GM19035 (cell line): Measurements from ENCODE around the gene CHRNA5.

Experiments
- ATAC-seq: cut with Tn5 transposase; IDR thresholded peaks from one replicate; pipeline ENCODE4 v1.9.1; 2021; ENCODE audit not compliant: unreplicated experiment

The CHRNA5 gene

DNA sequence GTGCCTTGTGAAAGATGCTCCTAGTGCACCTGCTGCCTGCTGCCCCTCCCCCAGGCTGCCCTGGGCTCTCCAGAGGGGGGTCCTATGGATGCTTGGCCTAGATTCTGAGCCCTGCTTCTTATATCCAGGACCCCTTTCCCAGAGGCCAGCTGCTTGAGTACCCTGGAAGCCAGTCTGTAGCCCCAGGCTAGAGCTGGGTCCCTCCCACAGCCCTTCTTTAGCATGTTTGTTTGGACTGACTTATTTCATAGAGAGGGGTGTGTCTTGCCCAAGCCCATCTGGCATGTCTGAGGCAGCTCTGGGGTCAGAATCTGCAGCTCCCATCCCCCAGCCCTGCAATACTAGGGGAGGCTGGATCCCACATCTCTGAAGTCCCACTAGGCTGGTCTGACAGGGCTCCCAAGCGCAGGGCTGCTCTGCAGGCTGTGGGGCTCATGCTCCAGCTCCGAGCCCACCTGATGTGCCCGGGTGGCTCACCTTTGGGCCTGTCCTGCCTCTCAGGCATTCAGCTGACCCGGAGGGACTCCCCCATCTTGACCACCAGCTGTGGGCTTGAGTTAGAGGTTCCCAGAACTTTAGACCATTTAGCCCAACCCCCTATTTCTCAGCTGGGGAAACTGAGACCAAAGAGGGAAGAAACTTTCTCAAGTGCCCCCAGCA is 72.6 kb downstream of the CHRNA5 start:
- ATAC-seq, result no peak

- ATAC-seq, result no peak
Measured at GRCh38 chr15:78638658-78639314, 73.5 kb downstream of the CHRNA5 start.

DNA sequence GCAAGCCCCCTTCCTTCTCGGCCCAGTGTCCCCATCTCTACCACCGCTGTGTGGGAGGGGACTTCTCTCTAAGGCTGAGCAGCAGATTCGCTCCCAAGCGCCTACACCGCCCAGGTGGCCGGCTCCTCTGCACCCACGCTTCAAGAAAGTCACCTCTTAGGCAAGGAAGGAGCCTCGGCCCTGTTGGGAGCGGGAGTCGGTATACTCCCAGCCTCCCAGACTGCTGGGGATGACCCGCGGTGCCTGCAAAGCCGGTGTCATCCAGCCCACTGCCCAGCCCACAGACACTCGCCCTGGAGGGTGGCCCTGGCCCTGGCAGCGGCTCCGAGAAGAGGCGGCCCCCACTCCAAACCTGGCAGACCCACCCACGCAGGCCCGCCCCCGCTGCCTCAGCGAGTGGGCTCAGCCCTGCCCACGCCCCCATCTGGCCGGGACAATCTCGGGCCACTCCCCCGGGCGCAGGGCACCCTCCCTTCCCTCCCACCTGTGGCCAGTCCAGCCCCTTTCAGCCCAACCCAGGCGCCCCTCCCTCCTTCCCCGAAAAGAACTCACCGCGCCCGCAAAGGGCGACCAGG is 75.3 kb downstream of the CHRNA5 start:
- ATAC-seq, result no peak

DNA sequence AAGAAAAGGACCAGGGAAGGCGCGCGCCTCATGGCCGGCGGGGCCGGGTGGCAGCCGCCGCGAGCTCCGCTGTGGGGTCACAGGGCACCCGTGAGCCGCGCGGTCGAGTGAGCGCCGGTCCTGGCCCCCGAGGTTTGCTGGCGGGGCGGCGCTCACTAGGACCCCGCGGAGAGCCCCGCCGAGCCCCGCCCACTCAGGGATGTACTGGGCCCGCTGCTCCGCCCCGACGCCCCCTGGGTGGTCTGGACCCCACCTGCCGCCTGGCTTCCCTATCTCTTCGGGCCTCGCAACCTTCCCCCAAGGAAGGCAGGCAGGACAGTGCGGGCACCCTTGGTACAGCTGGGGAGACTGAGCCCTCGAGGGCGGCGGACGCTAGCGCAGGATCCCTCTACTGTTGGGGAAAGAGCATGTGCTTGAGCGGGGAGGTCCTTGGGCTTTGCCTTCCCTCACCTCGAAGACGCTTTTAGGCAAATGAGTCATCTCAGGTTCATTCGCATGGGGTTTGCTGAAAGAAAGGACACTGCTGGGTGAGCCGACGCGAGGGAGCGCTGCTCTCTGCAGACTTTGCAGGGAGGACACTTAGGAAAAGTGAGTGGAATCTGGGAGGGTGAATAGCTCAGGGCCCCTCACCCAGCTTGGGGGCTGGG is 75.9 kb downstream of the CHRNA5 start, which contains the start of gene CHRNB4:
TSS of gene CHRNB4 (minus strand) at position 109 of the 647 bp plus-strand sequence. CDS start at position 32, 77 bp downstream.
- ATAC-seq, result no peak

GRCh38 chr15:78641749-78642275 is 76.5 kb downstream of the CHRNA5 start:
- no peak for ATAC-seq

GRCh38 chr15:78642331-78642730 is 77.0 kb downstream of the CHRNA5 start:
- no peak for ATAC-seq
